Inflammatory macrophage (primary cell): ENCODE data around the gene PRDM15.

Experiments
- DNase-seq, 2 donors: peaks; one replicate each; pipeline ENCODE4 v3.0.0-alpha.2; 2020 to 2022

The PRDM15 gene

DNA sequence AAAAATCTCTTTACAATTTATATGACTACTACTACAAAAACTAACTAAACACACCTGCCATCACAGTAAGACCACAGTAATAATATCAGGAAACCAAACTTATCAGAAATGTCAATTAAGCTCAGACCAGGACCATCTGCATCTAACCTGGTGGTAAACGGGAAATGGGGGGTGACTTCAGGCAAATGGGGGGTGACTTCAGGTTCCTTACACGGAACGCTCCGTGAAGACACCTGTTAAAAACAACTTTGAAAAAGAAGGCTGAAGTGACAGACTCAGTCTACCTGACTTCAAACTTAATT, 15.8 kb downstream of the PRDM15 start:
- no peak for DNase-seq

DNA sequence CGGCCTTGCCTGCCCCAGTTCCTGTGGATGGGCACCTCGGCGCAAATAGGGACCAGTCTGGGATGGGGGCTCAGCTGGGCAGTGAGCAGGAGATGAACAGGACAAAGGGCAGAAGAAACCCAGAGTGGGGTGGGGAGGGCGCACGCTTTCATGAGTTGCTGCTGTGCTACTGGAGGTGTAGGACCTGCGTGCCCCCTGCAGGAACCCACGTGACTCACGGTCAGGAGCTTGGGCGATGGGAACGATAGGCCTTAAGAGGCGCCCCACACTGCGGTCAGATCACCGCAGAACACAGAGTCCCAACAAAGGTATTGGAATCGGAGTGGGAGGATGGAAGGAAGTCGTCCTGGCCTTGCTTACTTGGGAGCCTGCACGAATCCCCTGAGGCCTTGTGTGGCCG, 17.2 kb downstream of the PRDM15 start:
- DNase-seq, result no peak

DNA sequence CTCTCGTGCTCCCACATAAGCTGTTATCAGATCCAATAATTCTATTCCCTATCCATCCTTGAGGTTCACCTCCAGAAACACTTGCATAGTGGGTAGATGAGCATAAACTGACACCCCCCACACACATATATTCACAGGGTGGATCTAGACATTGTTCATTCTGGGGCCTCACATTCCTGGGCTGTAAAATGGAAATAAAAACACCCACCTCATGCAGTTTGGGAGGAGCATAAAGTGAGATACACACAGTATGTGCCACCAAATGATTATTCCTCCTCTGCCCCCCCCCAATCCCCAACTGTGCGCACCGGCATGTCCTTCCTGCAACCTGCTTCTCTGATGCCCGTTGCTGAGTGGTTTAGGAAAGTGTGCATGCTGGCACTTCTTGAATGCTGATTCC, 17.9 kb downstream of the PRDM15 start:
- no peak for DNase-seq

DNA sequence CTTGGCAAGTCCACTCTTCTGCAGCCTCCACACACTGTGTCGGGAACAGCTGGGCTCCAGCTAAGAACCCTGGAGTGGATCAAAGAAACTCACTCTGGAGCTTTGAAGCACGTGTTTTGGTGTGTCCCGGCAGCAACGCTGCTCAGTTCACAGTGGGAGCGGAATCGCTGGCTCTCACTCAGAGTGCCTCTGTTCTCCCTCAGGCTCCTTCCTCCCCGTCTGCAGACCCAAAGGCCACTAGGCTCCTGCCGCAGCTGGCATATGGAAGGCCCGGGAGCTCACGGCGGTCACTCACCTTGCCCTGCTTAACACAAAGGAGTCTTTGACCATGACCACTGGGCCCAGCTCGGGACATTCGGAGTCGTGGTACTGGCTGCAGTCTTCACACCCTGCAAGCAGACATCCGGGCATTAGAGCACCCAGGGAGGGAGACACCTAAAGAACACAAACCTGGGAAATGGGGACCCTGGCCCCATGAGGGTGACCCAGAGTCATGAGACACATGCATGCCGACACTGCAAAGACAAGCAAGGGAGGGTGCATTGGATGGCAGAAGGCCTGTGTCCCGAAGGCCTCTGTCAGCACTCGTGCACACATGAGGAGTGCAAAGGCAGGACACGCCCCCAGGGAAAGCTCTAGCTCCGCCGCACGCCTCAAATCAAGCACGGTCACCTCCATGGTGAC, 19.7 kb downstream of the PRDM15 start:
- no peak for DNase-seq

DNA sequence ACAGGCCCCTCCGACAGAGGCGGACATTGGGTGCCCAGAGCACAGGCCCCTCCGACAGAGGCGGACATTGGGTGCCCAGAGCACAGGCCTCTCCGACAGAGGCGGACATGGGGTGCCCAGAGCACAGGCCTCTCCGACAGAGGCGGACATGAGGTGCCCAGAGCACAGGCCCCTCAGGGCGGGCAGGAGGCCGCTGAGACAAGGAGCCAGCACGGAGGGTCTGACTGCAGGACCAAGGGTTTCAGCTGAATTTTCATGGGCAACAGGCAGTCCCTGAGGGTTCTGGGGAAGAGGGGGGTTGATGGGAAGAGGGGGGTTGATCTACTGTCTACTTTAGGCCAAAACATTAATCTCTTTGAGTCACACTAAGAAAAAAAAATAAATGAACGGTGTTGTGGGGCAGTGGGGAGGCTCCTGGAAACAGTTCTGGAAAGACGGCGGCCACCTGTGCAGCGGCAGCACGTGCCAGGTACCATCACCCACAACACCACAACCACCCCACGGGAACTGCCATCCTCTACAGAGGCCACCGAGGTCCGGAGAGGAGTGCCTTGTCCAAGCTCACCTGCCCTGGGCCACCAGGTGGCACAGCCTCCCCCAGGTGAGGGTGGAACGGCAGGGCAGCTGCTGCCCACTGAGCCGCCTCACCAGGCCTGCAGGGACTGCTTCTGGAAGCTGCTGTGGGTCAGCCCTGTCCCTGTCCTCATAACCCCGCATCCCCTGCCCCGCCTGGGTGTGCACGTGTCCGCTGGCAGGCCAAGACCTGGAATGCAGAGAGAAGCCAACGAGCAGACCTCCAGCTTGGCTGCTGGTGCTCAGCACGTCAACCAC, 20.5 kb downstream of the PRDM15 start:
- DNase-seq, result no peak

DNA sequence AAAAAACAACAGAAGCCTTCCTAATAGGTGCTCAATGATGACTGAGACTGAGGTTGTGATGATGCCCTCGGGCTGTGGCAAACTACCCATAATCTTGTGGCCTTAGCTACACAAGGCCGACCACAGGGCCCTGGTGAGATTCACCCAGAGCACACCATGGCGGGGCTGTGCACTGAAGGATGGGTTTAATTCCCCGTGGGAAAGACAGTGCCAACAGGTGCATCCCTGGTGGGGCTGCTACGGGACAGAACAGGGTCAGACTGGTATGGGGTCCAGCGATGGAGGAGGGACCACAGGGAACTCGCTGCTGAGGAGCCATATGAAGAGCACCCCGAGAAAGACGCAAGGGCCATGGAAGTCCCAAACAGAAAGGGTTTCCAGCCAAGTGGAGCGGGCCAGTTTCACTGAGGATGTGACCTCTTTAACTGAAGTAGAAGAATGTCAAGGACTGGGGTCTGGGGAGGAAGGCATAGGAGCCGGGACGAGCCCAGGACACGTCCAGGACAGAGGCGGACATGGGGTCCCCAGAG, 21.3 kb downstream of the PRDM15 start:
- no peak for DNase-seq

DNA sequence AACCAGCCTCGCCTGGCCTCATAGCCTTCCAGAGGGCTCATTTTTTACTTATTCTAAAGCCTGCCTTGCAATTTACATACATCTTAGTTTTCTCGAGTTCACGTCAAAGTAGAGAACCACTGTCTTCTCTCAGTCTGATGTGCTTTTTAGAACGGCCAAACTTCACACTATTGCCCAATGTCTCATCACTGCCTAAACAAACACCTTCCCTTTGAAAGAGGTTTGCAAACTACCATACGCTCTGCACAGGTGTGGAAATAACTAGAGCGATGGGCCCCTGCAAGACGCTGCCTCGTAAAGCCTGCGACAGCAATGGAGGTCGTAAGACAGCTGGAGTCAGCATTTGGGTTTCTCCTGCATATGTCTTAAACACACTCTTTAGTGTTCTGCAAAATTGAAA, 22.6 kb downstream of the PRDM15 start:
- no peak for DNase-seq

DNA sequence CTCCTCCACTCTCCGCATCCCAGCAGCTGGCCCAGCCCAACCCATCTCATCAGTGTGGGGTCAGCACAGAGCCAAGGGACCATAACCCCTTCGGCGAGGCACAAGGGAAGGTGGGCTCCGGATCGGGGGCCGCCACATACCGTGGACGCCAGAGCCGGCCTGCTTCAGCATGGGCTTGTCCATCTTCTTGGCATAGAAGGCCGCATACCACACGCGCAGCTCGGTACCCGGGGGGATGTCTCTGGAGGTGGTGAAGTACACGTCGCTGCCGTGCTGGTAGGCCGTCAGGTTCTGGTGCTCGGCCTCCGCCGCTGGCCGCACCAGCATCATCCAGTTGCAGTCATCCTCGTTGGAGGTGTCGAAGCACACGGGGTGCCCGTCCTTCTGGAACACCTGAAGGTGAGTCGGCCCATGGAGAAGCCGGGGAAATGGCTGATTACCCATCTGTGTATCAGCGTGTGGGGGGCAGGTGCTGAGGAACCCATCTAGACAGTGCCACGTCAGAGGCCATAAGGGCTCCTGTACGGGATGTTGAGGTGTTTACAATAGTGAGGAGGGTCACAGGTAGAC, 24.6 kb downstream of the PRDM15 start:
- DNase-seq, result no peak

DNA sequence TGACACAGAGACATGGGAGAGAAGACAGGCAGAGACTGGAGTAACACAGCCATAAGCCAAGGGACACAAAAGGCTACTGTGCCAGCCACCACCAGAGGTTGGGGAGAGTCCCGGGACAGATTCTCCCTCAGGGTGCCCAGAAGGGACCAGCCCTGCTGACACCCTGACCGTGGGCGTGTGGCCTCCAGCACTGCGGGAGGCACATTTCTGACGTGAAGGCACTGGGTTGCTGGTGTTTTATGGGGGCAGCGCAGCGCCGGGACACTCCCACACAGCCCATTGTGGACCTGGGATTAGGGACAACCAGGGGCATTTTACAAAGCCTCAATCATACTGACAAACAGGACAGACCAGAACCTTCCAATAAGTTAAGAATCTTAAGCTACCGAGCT, 26.2 kb downstream of the PRDM15 start:
- DNase-seq, result no peak

DNA sequence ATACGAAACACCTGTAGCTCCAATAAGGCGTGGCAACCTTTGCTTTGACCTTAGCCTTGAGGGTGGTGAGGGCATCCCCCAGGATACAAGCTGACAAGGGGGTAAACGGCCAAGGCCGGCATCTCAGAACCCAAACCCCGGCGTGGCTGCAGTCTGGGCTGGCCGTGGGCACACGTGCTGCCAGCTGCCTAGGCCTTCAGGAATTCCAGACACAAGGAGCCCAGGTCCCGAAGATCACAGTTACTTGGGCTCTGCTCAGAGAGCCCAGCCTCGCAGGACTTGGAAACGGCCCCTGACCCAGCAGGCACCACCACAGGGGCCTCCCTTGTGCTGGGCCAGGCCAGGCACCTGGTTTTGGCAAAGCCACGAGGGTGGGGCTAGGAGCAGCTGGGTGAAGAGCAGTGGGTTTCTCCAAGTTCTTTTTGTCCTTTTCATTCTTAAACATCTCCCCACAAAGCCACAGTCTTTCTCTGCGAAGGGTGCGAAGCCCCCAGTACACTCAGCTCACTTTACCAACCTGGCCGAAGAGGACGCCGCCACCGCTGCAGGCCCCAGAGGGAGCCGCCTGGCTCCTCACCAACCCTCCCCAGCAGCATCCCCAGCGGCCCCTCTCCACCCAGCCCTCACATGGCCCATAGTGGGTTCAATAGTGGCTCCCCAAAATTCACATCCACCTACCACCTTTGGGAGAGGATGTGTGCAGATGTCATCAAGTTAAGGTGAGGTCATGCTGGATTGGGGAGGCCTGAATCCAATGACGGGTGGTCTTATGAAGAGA, 26.8 kb downstream of the PRDM15 start:
- DNase-seq, result no peak

DNA sequence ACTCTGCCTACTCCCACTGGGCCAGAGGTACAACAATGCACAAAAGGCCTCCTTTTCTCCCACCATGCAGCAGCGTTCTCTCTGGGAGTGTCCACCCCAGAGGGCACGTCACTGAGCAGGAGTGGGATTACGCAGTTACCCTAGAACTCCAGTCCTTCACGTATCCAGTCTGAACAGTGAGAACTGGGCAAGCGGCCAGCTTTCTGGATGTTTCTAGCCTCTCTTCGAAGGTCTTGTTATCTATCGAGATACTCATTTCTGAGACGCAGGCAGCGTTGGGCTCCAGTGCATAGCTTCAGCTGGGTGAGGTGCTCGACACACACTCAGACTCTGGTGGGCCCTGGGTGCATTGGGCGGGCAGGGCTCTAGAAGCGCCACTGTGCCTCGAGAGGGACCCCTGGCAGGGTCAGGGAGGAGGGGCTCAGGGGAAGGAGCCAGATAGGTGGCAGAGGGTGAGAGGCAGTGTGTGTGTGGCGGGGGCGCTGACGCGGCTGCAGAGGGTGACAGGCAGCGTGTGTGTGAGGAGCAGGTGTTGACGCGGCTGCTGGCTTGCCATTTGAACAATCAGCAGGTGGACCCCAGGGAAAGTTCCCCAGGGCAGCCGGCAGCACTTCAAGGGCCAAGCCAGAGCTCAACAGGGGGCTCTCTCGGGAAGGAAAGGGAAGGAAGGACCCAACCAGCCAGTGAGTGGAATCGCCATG, 27.9 kb downstream of the PRDM15 start:
- no peak for DNase-seq

DNA sequence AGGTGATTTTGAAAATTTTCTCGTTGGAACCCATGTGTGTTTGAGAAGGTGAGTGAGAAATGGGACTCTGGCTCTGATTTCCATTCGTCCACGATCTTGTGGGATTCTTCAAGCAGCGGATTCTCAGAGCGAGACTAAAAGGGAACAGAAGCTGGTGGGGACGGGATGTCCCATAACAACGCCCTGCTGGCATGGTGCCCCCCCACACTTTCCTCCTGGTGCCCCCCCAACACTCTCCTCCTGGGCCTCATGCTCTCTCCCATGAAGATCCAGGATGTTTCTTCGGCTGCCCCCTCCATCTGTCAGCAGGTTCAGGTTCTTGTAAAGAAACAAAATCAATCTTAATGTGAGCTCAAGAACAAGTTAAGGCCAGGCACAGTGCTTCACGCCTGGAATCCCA, 29.1 kb downstream of the PRDM15 start:
- DNase-seq, result no peak

DNA sequence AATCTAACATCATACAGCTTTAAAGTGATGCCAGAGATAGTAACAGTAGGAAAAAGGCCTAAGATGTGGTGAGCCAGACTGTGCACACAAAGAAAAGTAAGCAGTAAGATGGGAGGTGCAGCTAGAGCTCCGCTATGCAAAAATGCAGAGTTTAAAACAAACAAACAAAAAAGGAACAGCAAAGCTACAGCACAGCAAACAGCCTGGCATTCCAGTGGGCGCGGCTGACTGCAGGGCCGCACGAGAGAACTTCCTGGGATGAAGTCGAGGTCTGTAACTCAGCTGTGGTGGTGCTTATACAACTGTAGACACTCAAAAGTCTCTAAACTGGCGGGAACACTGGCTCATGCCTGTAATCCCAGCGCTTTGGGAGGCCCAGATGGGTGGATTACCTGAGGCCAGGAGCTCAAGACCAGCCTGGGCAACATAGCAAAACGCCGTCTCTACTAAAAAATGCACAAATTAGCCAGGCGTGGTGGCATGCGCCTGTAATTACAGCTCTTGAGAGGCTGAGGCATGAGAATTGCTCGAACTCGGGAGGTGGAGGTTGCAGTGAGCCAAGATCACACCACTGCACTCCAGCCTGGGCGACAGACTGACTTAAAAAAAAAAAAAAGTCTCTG, 30.1 kb downstream of the PRDM15 start:
- DNase-seq, result no peak

DNA sequence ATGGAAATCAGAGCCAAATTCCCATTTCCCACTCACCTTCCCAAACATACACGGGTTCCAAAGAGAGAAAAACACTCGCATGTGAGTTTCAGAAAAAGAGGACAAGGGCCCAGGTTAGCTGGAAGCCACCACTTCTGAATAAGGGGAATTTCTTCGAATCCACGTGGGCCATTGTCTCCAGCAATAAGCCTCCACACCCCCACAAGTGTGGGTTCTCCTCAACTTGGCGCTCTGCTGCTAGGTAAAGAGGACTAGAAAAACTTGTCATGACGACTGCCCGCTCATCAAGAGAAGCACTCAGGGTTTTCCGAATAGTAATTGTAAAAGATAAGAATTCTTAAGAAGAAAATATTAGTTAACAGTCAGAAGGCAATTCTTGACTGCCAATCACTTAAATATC, 30.6 kb downstream of the PRDM15 start:
- no peak for DNase-seq

DNA sequence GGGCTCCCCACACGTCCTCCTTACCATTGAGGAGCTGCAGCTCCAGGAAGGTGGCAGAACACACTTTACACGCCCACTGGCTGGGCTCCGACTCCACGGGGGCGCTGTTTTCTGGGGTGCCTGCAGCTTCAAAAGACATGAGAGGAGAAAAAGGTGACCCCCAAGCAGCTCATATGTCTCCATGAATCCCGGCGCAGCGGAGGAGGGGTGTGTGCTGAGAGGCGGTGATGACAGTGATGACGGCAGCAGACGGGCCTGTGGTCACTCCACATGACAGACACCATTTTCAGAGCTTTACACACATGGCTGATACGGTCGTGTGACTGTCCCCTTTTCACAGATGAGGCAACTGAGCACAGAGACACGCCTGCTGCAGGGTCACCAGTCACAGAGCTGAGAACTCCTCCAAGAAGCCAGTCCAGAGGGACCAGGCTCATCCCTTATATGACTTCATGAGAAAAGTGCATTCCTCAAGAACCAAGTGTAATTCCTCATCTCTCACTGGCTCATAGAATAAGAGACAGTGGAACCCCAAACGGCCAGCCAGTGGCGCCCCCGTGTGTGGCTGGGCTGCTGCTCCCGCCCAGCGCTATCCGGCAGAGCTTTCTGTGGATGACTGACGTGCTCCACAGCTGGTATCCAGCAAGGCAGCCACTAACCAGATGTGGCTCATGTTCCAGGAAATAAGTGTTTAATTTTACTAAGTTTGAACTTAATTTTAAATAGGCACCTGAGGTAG, 31.9 kb downstream of the PRDM15 start:
- DNase-seq, result no peak

DNA sequence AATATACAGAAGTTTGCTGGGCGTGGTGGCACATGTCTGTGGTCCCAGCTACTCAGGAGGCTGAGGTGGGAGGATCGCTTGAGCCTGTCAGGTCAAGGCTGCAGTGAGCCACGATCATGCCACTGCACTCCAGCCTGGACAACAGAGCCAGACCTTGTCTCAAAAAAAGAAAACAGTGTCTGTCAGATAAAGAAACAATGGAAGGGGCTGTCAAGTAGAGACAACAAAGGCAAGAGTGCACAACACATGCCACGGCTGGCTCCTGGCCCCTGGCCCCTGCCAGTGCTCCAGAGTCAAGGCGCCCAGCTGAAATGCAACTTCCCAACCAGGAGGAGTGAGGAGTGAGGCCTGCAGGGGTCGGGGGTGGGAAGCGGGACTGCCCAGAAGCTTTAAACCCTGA, 32.6 kb downstream of the PRDM15 start:
- no peak for DNase-seq

DNA sequence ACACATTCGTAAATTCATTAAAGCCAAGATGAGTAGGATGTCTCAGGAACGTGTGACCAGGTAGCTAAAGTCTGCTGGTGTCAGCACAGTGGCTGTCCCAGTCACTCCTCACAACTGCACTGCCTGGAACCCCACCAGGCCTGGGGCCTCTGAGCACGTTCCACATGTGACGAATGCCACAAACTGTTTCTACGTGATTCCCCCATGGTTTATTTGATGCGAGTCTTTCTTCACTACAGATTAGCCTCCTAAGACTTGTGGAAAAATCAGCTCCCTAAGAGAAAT, 33.2 kb downstream of the PRDM15 start:
- DNase-seq, result no peak

DNA sequence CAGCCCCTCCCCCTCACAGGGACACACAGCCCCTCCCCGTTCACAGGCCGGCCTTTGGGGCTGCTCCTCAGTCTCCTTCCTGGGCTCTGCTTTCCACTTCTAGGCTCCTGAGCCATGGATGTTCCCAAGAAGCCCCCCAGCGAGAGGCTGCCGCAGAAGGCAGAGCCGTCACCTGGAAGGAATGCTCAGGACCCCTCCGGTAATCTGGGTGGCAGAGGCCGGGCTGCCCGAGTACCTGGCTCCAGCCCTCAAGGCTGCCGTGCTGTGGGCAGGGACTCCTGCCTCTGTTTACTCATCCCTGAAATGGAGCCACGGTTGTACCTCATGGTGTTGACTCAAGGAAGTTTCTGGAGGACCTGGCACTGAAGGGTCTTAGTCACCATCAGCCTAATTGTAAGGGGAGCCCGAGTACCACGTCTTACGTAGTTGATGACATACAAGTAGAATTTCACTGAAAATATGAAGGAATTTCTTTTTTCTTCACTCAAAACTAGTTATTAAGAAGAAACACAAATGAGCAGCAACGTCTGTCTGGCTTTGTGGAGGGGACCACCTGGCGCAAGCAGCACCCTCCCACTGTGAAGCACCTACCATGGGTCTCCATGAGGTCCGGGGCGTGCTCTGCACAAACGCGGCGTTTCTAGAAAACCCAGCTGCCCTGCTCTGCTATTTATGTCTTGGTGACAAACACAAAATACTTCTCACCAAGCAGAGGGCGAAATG, 33.7 kb downstream of the PRDM15 start:
- no peak for DNase-seq

DNA sequence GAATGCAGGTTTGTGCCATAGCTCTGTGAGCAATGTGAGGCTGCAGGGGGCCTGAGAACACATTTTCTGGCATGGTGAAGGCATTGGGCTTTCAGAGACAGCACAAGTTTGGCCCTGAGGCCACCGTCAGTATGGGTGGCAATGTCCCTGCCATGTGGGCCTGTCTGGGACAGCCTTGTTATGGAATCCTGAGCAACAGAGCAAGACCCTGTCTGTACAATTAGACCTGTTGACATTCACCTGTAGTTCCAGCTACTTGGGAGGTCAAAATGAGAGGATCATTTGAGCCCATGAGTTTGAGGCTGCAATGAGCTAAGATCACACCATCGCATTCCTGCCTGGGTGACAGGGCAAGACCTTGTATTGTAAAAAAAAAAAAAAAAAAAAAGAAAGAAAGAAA, 35.6 kb downstream of the PRDM15 start:
- no peak for DNase-seq

DNA sequence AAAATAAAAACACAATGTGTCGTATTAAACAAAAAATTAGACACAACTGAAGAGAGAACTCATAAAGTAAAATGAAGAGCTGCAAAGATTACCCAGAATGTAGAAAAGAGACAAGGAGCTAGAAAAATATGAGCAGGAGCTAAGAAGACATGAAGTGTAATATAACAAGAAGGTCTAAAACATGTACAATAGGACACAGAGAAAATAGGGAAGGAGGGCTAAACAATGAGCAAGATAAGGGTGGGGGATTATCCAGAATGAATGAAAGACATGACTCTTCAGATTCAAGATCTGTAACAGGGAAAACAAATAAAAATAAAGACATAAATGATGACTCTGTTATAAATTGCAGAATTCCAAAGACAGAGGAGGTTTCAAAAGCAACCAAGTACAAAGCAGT, 38.3 kb downstream of the PRDM15 start:
- DNase-seq, result no peak
